OCI-LY7 (cell line): ENCODE results near the gene SH3GL2. TPM values are rescaled to one million over a fixed set of nuclear protein-coding genes. Genes with fewer than 3 reads are reported as not detected.

Experiments
- BruUV-seq: library from RNA; stranded (reverse); fragments of 400-500 nt; replicated peaks from 2 replicates; lab custom pipeline; 2021; lab: Mats Ljungman, UMichigan
- CTCF ChIA-PET: fragments of 300-600 bp; sonication (Branson Sonifier 250); formaldehyde crosslinking; loops from one replicate; lab custom pipeline; 2022; ENCODE audit warnings: antibody characterized with exemption; ENCODE audit not compliant: unreplicated experiment; lab: Charles Lee
- POLR2A ChIA-PET: fragments of 300-600 bp; sonication (Branson Sonifier 250); formaldehyde crosslinking; loops from one replicate; lab custom pipeline; 2022; ENCODE audit warnings: antibody characterized with exemption; lab: Charles Lee
- DNase-seq: peaks from one replicate; pipeline ENCODE4 v3.0.0-alpha.2; 2015; ENCODE audit warnings: low spot score
- H2AFZ ChIP-seq: fragments of 200-600 bp; sonication (generic), shearing (Covaris generic); 2 replicates; pipeline ENCODE4 v1.6.1; 2014; ENCODE audit warnings: mild to moderate bottlenecking, antibody characterized with exemption, low read length, moderate library complexity
- H3K27ac ChIP-seq: fragments of 200-600 bp; sonication (generic); 2 replicates; pipeline ENCODE4 v1.5.1; 2014; ENCODE audit warnings: mixed run types, low read depth, mild to moderate bottlenecking, moderate library complexity, low read length, inconsistent platforms; ENCODE audit not compliant: poor library complexity, severe bottlenecking
- H3K36me3 ChIP-seq: fragments of 200-600 bp; sonication (generic); 2 replicates; pipeline ENCODE4 v1.6.1; 2014; ENCODE audit warnings: mild to moderate bottlenecking, antibody characterized with exemption, low read length, moderate library complexity, mixed read lengths; ENCODE audit not compliant: insufficient read depth
- H3K4me1 ChIP-seq: fragments of 200-600 bp; sonication (generic); 2 replicates; pipeline ENCODE4 v1.5.1; 2014; ENCODE audit warnings: mild to moderate bottlenecking, low read length; ENCODE audit not compliant: insufficient read depth, poor library complexity, severe bottlenecking
- H3K4me2 ChIP-seq: fragments of 200-600 bp; sonication (generic); 2 replicates; pipeline ENCODE4 v1.6.1; 2014; ENCODE audit warnings: mild to moderate bottlenecking, low read length
- H3K4me3 ChIP-seq: fragments of 200-600 bp; sonication (generic); 2 replicates; pipeline ENCODE4 v1.5.1; 2014; ENCODE audit warnings: mild to moderate bottlenecking, low read depth, low read length; ENCODE audit not compliant: poor library complexity, severe bottlenecking
- H3K79me2 ChIP-seq: fragments of 200-600 bp; sonication (generic); 2 replicates; pipeline ENCODE4 v1.6.1; 2016; ENCODE audit warnings: low read depth, mild to moderate bottlenecking, low read length, moderate library complexity, mixed read lengths; ENCODE audit not compliant: insufficient read depth
- H3K9me2 ChIP-seq: fragments of 200-600 bp; sonication (generic); 2 replicates; pipeline ENCODE4 v1.6.1; 2016; ENCODE audit warnings: mild to moderate bottlenecking, low read length, mixed read lengths; ENCODE audit not compliant: insufficient read depth
- H3K9me3 ChIP-seq: fragments of 200-600 bp; sonication (generic); 2 replicates; pipeline ENCODE4 v1.6.1; 2014; ENCODE audit warnings: mild to moderate bottlenecking, mixed run types, low read length, mixed read lengths
- H4K20me1 ChIP-seq: fragments of 200-600 bp; sonication (generic); 2 replicates; pipeline ENCODE4 v1.6.1; 2014; ENCODE audit warnings: mild to moderate bottlenecking, antibody characterized with exemption, low read length, moderate library complexity, mixed read lengths; ENCODE audit not compliant: insufficient read depth
- CTCF ChIP-seq: fragments of 200-600 bp; sonication (generic); conservative IDR thresholded peaks from 2 replicates; pipeline ENCODE4 v1.5.1; 2014; ENCODE audit warnings: mild to moderate bottlenecking, antibody characterized with exemption, low read length, moderate library complexity, mixed read lengths
- EZH2phosphoT487 ChIP-seq: fragments of 200-600 bp; sonication (generic); IDR thresholded peaks from 2 replicates; pipeline ENCODE4 v1.6.1; 2018; ENCODE audit warnings: low read depth, borderline replicate concordance, mild to moderate bottlenecking, mixed run types, antibody characterized with exemption, low read length, moderate library complexity, mixed read lengths
- intact Hi-C: fragments of 100-400 bp; cut with micrococcal nuclease; formaldehyde crosslinking; loops from one replicate; pipeline ENCODE4 v1.10.0; 2022; ENCODE audit not compliant: unreplicated experiment
- total RNA-seq, 2 experiments: library from RNA; depleted of rRNA in 1 of 2; stranded (reverse); fragments of >200 nt in 1 of 2; shearing (Covaris generic) in 1 of 2; gene quantifications; 2 replicates each; pipeline ENCODE4 v1.2.3, GENCODE V29; 2014 to 2022

Gene SH3GL2
- total RNA-seq, 2 experiments from 2014 or later: not detected

DNA sequence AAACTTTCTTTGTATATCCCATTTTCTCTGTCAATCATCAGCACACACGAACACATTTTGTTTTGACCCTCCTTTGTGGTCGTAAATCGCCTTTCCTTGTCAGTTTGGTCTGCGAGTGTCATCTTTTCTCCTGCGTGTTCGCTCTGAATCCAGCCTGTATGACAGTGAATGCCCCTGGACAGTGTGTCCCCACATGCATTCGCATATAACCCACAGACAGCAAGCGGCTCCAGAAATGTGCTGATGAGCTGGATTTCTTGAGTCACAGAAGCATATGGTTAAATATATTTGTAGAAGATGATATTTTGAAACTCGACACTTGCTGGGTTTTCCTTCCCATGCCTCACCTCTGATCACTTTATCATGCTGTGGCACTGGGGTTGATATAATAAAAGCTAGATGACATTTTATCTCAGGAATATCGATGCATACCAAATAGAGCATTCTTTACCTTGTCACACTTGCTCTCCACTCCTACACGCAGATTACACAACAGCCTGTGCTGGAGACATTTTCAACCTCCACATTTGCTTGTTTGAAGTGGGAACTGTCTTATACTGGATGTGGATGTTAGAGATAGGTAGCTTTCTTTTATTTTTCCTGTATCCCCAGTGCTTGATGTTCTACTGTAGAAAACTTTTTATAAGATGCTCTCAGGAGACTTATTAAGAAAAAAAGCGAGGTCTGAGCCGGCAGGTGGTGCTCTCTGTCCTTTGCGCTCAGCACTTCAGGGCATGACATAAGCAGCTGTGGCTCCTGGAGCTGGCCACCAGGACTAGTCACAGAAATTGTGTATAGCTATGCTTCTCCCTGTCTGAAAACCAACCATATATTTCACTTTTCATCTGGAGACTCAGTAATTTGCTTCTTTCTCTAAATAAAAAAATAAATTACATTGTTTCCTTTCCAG, 215.1 kb downstream of the SH3GL2 start:
- no peak overlapping the region for H3K4me3 ChIP-seq
- no TSS peak for BruUV-seq
- no peaks in the 10 kb centered on the region for H3K9me2 ChIP-seq
- ChIA-PET CTCF (no interaction called here), POLR2A (interaction anchor here (0.5 kb wide), 1 partner anchor 1492 kb away, joined by 4 read pairs; no protein-coding TSS in a partner anchor)
- H3K36me3 ChIP-seq: no peaks in the 10 kb centered on the region
- no peak overlapping the region for H2AFZ ChIP-seq
- intact Hi-C loops: no loop called here
- H3K4me1 ChIP-seq: no peaks in the 10 kb centered on the region
- H3K79me2 ChIP-seq: no peaks in the 10 kb centered on the region
- DNase-seq: no peak
- no peak overlapping the region for H3K4me2 ChIP-seq
- H3K9me3 ChIP-seq: no peaks in the 10 kb centered on the region
- H4K20me1 ChIP-seq: no peaks in the 10 kb centered on the region
- TF ChIP-seq CTCF (peak; percentile 44), EZH2phosphoT487 (no peak)
- H3K27ac ChIP-seq: no peak overlapping the region

- TF ChIP-seq CTCF: no peak
- TF ChIP-seq EZH2phosphoT487: no peak
- BruUV-seq: no TSS peak
- Histone ChIP-seq H3K36me3 (no peaks in the 10 kb centered on the region), H3K79me2 (no peaks in the 10 kb centered on the region), H3K27ac (no peak overlapping the region), H3K9me2 (no peaks in the 10 kb centered on the region), H3K9me3 (no peaks in the 10 kb centered on the region), H3K4me2 (no peak overlapping the region), H3K4me1 (no peaks in the 10 kb centered on the region), H2AFZ (no peak overlapping the region), H4K20me1 (no peaks in the 10 kb centered on the region), H3K4me3 (no peak overlapping the region)
- intact Hi-C loops: no loop called here
- no peak for DNase-seq
- ChIA-PET POLR2A (no interaction called here), CTCF (no interaction called here)
Observed at GRCh38 chr9:17795744-17796143, 216.9 kb downstream of the SH3GL2 start.

DNA sequence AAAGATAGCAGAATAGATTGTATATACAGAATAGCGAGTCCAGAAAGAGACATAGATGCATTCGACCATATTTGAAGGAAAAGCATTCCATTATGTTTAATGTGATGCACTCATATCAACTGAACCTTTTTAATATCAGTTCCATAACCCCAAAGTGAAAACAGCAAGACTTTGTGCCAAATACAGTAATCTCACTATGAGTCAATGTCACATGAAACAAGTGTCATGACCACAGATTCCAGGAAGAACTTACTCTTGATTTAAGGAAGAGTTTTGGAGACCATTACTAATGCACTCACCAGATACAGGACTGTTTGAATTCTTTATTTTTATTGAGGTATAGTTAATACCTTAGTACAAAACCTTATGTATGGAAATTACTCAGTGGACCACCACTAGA, 220.5 kb downstream of the SH3GL2 start:
- no peak overlapping the region for H3K4me3 ChIP-seq
- intact Hi-C loops: no loop called here
- H2AFZ ChIP-seq: no peak overlapping the region
- no peaks in the 10 kb centered on the region for H3K9me2 ChIP-seq
- no peaks in the 10 kb centered on the region for H3K9me3 ChIP-seq
- POLR2A ChIA-PET: no interaction called here
- no peaks in the 10 kb centered on the region for H3K4me1 ChIP-seq
- no peak overlapping the region for H3K27ac ChIP-seq
- 0 out of 2 replicates have a peak, but pooled peaks cover 4% of the 10 kb centered on the region for H4K20me1 ChIP-seq
- CTCF ChIA-PET: no interaction called here
- BruUV-seq: no TSS peak
- TF ChIP-seq EZH2phosphoT487 (no peak), CTCF (no peak)
- no peak overlapping the region for H3K4me2 ChIP-seq
- H3K79me2 ChIP-seq: no peaks in the 10 kb centered on the region
- DNase-seq: no peak
- no peaks in the 10 kb centered on the region for H3K36me3 ChIP-seq
